HUES48 (cell line): ENCODE results near the gene CACNA1E.

Experiments
- H3K27ac ChIP-seq: one replicate; pipeline ENCODE4 v1.7.0; 2013; ENCODE audit warnings: low read depth, low read length, inconsistent platforms
- H3K27me3 ChIP-seq: 2 replicates; pipeline ENCODE4 v1.6.1; 2013; ENCODE audit warnings: mild to moderate bottlenecking, low read length; ENCODE audit not compliant: control insufficient read depth, insufficient read depth
- H3K36me3 ChIP-seq: 2 replicates; pipeline ENCODE4 v1.6.1; 2013; ENCODE audit warnings: low read length; ENCODE audit not compliant: control insufficient read depth, insufficient read depth
- H3K4me1 ChIP-seq: 2 replicates; pipeline ENCODE4 v1.6.1; 2013; ENCODE audit warnings: mild to moderate bottlenecking, low read length; ENCODE audit not compliant: control insufficient read depth, insufficient read depth
- H3K4me3 ChIP-seq: 2 replicates; pipeline ENCODE4 v1.5.1; 2013; ENCODE audit warnings: mild to moderate bottlenecking, low read depth, low read length
- H3K9ac ChIP-seq: 2 replicates; pipeline ENCODE4 v1.6.1; 2013; ENCODE audit warnings: mild to moderate bottlenecking, low read depth, low read length, moderate library complexity
- H3K9me3 ChIP-seq: 2 replicates; pipeline ENCODE4 v1.6.1; 2013; ENCODE audit warnings: low read length; ENCODE audit not compliant: control insufficient read depth, insufficient read depth

CACNA1E gene

GRCh38 chr1:181587870-181588438 lies 104.6 kb downstream of the CACNA1E start:
- no peak overlapping the region for H3K4me3 ChIP-seq
- H3K27me3 ChIP-seq: no peaks in the 10 kb centered on the region
- H3K9ac ChIP-seq: no peak overlapping the region

GRCh38 chr1:181588631-181589030 lies 105.3 kb downstream of the CACNA1E start:
- H3K4me3 ChIP-seq: no peak overlapping the region

More at GRCh38 chr1:181587870-181588438, 104.6 kb downstream of the CACNA1E start:
- Histone ChIP-seq H3K36me3 (no peaks in the 10 kb centered on the region), H3K9me3 (no peaks in the 10 kb centered on the region), H3K4me1 (peaks cover 30% of the 10 kb centered on the region), H3K27ac (no peak overlapping the region)

DNA sequence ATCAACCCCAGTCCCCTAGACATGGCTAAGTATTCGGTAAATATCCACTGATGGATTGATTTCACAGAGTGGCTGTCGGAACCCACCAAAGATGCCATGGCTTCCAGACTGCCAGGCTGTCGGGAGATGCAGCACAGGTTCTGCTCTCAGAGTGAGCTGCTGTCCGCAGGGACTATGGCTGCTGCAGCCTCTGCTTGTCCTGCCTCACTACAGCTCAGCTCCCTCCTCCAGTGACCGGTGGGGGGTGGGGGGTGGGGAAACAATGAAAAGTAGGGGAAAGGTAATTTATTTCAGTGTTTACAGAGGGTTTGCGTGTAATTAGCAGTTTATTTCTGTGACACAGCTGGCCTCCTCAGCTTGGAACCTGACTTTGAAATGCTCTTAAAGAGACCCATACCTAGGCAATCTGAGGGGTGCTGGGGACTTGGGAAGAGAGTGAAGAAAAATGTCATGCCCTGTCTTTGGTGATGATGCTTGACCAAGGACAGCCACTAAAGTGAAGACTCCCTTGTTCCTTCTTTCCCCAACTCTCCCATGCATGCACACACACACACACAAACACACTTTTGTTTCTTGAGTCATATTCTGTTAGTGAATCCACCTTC lies 109.0 kb downstream of the CACNA1E start:
- Histone ChIP-seq H3K9me3 (no peaks in the 10 kb centered on the region), H3K4me3 (no peak overlapping the region), H3K9ac (no peak overlapping the region), H3K36me3 (no peaks in the 10 kb centered on the region), H3K27me3 (no peaks in the 10 kb centered on the region), H3K27ac (no peak overlapping the region), H3K4me1 (peaks cover 23% of the 10 kb centered on the region)

More at GRCh38 chr1:181588631-181589030, 105.3 kb downstream of the CACNA1E start:
- Histone ChIP-seq H3K27ac (no peak overlapping the region), H3K36me3 (no peaks in the 10 kb centered on the region), H3K9ac (no peak overlapping the region), H3K4me1 (peaks cover 28% of the 10 kb centered on the region), H3K27me3 (no peaks in the 10 kb centered on the region), H3K9me3 (no peaks in the 10 kb centered on the region)

- no peak overlapping the region for H3K4me3 ChIP-seq
- no peak overlapping the region for H3K9ac ChIP-seq
- H3K36me3 ChIP-seq: no peaks in the 10 kb centered on the region
- H3K9me3 ChIP-seq: no peaks in the 10 kb centered on the region
- peaks cover 23% of the 10 kb centered on the region for H3K4me1 ChIP-seq
- no peak overlapping the region for H3K27ac ChIP-seq
- H3K27me3 ChIP-seq: no peaks in the 10 kb centered on the region
These were observed 109.7 kb downstream of the CACNA1E start for GRCh38 chr1:181593042-181593441.

- Histone ChIP-seq H3K36me3 (no peaks in the 10 kb centered on the region), H3K4me1 (peaks cover 23% of the 10 kb centered on the region), H3K9me3 (no peaks in the 10 kb centered on the region), H3K4me3 (no peak overlapping the region), H3K9ac (no peak overlapping the region), H3K27me3 (no peaks in the 10 kb centered on the region), H3K27ac (no peak overlapping the region)
These were observed 111.2 kb downstream of the CACNA1E start for GRCh38 chr1:181594553-181594952.

DNA sequence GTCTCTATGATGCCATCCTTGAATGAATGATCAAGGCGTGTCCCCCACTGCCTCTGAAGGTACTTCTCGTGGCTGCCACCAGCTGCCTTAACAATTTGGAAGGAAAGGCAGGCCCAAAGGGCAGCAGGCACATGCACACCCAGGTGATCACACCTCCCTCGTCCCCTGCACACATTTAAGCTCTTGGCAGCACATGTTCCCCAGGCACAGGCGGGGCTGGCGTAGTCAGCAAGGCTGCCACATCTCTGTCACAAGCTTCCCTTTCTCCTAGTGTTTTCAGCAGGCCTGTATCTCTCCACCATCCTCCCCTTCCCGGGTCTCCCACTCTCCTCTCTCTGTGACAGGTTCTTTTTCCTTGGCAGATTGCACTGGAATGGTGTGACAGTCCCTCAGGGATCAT lies 111.9 kb downstream of the CACNA1E start:
- Histone ChIP-seq H3K9ac (no peak overlapping the region), H3K27me3 (no peaks in the 10 kb centered on the region), H3K36me3 (no peaks in the 10 kb centered on the region)

DNA sequence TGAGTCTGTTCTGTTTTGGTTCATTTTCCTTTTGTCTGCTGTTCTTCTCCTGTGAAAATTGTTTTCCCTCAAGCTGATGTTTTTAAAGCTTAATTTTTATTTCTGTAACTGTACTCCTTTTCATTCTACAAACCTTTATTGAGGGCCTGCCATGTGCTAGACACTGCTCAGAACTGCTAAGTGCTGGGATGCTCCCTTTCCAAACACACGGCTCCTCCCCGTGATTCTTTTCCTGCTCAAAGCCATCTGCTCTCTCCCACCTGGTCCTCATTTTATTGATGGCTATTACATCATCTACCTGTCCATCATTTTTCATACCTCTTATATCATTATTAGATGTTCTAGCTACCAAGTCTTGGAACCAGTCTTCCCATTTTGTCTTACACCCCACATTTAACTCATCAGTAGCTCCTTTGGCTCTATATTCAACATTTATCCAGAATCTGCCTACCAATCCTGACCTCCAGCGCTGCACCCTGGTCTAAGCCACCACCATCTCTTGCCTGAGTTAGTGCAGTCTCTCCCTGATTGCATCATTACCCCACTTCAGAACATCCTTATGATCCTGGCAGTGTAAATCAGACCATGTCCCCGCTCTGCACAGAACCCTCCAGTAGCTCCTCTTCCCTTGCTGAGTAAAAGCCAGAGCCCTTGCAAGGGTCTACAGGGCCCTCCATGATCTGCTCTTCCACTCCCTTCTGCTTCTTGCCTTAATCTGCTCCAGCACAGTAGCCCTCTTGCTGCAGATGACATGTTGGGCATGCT lies 118.1 kb downstream of the CACNA1E start:
- Histone ChIP-seq H3K9me3 (no peaks in the 10 kb centered on the region), H3K4me1 (no peaks in the 10 kb centered on the region; the same call in 1 of the 2 replicates), H3K9ac (no peak overlapping the region), H3K27me3 (no peaks in the 10 kb centered on the region), H3K36me3 (no peaks in the 10 kb centered on the region), H3K4me3 (no peak overlapping the region), H3K27ac (no peak overlapping the region)

More for the DNA sequence above, 111.9 kb downstream of the CACNA1E start:
- no peak overlapping the region for H3K27ac ChIP-seq
- no peak overlapping the region for H3K4me3 ChIP-seq
- no peaks in the 10 kb centered on the region for H3K9me3 ChIP-seq
- H3K4me1 ChIP-seq: peaks cover 23% of the 10 kb centered on the region

- no peak overlapping the region for H3K9ac ChIP-seq
- no peak overlapping the region for H3K27ac ChIP-seq
- H3K27me3 ChIP-seq: no peaks in the 10 kb centered on the region
- H3K36me3 ChIP-seq: no peaks in the 10 kb centered on the region
- no peaks in the 10 kb centered on the region for H3K9me3 ChIP-seq
- no peak overlapping the region for H3K4me3 ChIP-seq
- peaks cover 7% of the 10 kb centered on the region for H3K4me1 ChIP-seq
These were observed 120.6 kb downstream of the CACNA1E start for GRCh38 chr1:181603735-181604410.

DNA sequence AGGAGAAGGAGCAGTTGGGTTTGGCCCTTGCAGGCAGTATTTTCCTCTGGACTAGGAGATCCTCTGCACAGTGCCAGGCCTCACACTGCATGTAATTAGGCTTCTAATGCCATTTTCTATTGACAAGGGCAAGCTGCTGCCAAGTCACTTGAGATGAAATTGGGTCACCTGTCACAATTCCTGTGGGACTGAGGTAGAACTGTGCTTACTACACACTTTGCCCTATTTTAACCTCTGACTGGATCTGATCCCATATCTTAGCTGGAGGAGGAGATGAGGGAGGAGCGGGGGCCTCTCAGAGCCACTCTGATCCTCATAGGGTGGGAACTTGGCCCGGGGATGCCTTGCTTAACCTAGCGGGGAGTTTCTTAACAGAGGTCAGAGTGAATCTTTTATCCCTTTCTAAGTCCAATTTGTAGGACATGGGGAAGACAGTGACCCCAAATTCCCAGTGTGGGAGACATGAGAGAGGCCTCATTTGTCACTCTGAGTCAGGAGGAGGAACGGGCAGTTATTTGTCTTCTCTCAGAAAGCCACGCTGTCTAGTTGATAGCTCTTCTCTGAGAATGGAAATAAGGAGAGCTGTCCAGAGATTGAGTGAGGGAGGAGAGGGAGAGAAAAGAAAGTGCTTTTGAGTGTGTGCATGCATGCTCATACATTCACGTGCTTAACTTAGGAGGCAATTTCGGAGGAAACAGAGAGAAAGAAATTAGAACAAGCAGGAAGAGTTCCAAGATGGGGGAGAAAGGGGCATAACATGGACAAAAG lies 121.3 kb downstream of the CACNA1E start:
- no peaks in the 10 kb centered on the region for H3K36me3 ChIP-seq
- H3K9me3 ChIP-seq: no peaks in the 10 kb centered on the region
- no peak overlapping the region for H3K27ac ChIP-seq
- peaks cover 15% of the 10 kb centered on the region for H3K4me1 ChIP-seq
- H3K27me3 ChIP-seq: no peaks in the 10 kb centered on the region
- H3K4me3 ChIP-seq: no peak overlapping the region
- no peak overlapping the region for H3K9ac ChIP-seq

DNA sequence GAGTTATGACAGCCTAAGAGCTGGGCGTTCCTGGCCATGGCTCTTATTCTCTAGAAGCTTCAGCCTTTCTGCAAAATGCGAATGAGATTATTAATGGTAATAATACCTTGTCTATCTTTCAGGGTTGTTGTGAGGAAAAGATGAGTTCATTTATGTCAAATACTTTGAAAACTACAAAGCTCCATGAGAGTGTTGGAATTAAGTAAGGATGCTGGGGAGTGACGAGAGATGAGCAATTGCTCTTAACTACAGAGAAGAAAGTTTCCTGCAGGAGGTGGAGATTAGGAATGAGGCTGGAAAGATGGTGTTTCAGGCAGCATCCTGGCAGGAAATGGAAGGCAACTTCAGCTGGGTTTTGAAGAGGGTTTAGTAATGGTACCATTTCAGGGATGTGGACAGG lies 124.2 kb downstream of the CACNA1E start:
- Histone ChIP-seq H3K27me3 (no peaks in the 10 kb centered on the region), H3K9me3 (no peaks in the 10 kb centered on the region), H3K36me3 (no peaks in the 10 kb centered on the region), H3K9ac (no peak overlapping the region), H3K4me1 (peaks cover 18% of the 10 kb centered on the region), H3K4me3 (no peak overlapping the region), H3K27ac (no peak overlapping the region)
